HCT116 (cell line): ENCODE data around the gene CST11. TPM values are rescaled to one million over a fixed set of nuclear protein-coding genes. Genes with fewer than 3 reads are reported as not detected.

Experiments used
- ATAC-seq: fragments of 200-7000 bp; cut with Tn5 transposase; 2 replicates; pipeline ENCODE4 v1.9.1; 2020; ENCODE audit warnings: mild to moderate bottlenecking, moderate library complexity
- BruUV-seq: library from RNA; stranded (reverse); fragments of 400-500 nt; replicated peaks from 2 replicates; lab custom pipeline; 2021; lab: Mats Ljungman, UMichigan
- CTCF ChIA-PET: fragments of 300-600 bp; sonication (Branson Sonifier 250); formaldehyde crosslinking; loops from one replicate; lab custom pipeline; 2021; ENCODE audit warnings: antibody characterized with exemption; lab: Charles Lee
- POLR2A ChIA-PET: fragments of 300-600, 350-600 bp; sonication (Branson Sonifier 250); formaldehyde crosslinking; loops from one replicate; lab custom pipeline; 2021; ENCODE audit warnings: antibody characterized with exemption; lab: Charles Lee
- RAD21 ChIA-PET, 2 experiments: fragments of 300-600 bp; sonication (Branson Sonifier 250); formaldehyde crosslinking; loops; one replicate each; lab custom pipeline; 2023; ENCODE audit warnings: low total read pairs in 2 of 2; ENCODE audit not compliant: uncharacterized antibody in 2 of 2, unreplicated experiment in 2 of 2, low non-redundant PET in 1 of 2; lab: Charles Lee
- DNase-seq: peaks from one replicate; pipeline ENCODE4 v3.0.0-alpha.2; 2010; ENCODE audit warnings: low read depth, low spot score
- H2AFZ ChIP-seq: fragments of 200-600 bp; shearing (Covaris generic), sonication (generic); 2 replicates; pipeline ENCODE4 v1.6.1; 2017; ENCODE audit warnings: low read depth, mixed run types, mixed read lengths, antibody characterized with exemption, low read length; ENCODE audit not compliant: poor library complexity, severe bottlenecking
- H3K27ac ChIP-seq: 2 replicates; pipeline ENCODE4 v1.5.1; 2012; ENCODE audit warnings: low read depth, low read length
- H3K27me3 ChIP-seq: fragments of 200-600 bp; sonication (generic); 2 replicates; pipeline ENCODE4 v1.6.1; 2016; ENCODE audit warnings: mixed run types, low read length, mixed read lengths; ENCODE audit not compliant: insufficient read depth
- H3K36me3 ChIP-seq, 2 experiments: fragments of 200-500 bp in 1 of 2; fragments of 200-600 bp in 1 of 2; sonication (Bioruptor generic) in 1 of 2; sonication (generic) in 1 of 2; 2 replicates each; pipeline versions ENCODE4 v1.5.1 to v1.6.1; 2014 to 2016; ENCODE audit warnings: low read length in 2 of 2, inconsistent platforms in 1 of 2, mixed read lengths in 1 of 2, mixed run types in 1 of 2; ENCODE audit not compliant: insufficient read depth in 2 of 2, control insufficient read depth in 1 of 2
- H3K4me1 ChIP-seq, 2 experiments: fragments of 200-600 bp in 1 of 2; sonication (generic) in 1 of 2; 2 replicates each; pipeline versions ENCODE4 v1.5.1 to v1.6.1; 2012 to 2017; ENCODE audit warnings: low read length in 2 of 2, inconsistent platforms in 1 of 2, mild to moderate bottlenecking in 1 of 2, mixed read lengths in 1 of 2, mixed run types in 1 of 2, moderate library complexity in 1 of 2; ENCODE audit not compliant: insufficient read depth in 2 of 2, control insufficient read depth in 1 of 2
- H3K4me2 ChIP-seq: fragments of 200-600 bp; sonication (generic); 2 replicates; pipeline ENCODE4 v1.6.1; 2017; ENCODE audit warnings: mixed run types, low read length, mixed read lengths
- H3K4me3 ChIP-seq, 2 experiments: fragments of 200-600 bp in 1 of 2; sonication (generic) in 1 of 2; replicated peaks in 1 of 2; 2 replicates each; pipeline ENCODE4 v1.5.1; 2011 to 2016; ENCODE audit warnings: low read length in 2 of 2, control low read depth in 1 of 2, low read depth in 1 of 2, mild to moderate bottlenecking in 1 of 2, mixed read lengths in 1 of 2, mixed run types in 1 of 2
- H3K79me2 ChIP-seq: fragments of 200-600 bp; sonication (generic); 2 replicates; pipeline ENCODE4 v1.6.1; 2017; ENCODE audit warnings: mild to moderate bottlenecking, mixed run types, low read length, moderate library complexity, mixed read lengths; ENCODE audit not compliant: insufficient read depth
- H3K9ac ChIP-seq: fragments of 200-600 bp; sonication (generic); 2 replicates; pipeline ENCODE4 v1.6.1; 2016; ENCODE audit warnings: low read length, mixed read lengths
- H3K9me2 ChIP-seq: fragments of 200-600 bp; sonication (generic), shearing (Covaris generic); 2 replicates; pipeline ENCODE4 v1.6.1; 2017; ENCODE audit warnings: mixed run types, mild to moderate bottlenecking, moderate library complexity; ENCODE audit not compliant: insufficient read depth
- H3K9me3 ChIP-seq, 2 experiments: fragments of 200-500 bp in 1 of 2; fragments of 200-600 bp in 1 of 2; sonication (Bioruptor generic) in 1 of 2; sonication (generic) in 1 of 2; 2 replicates each; pipeline ENCODE4 v1.6.1; 2014 to 2017; ENCODE audit warnings: low read length in 2 of 2, mixed read lengths in 2 of 2, inconsistent platforms in 1 of 2, low read depth in 1 of 2, mild to moderate bottlenecking in 1 of 2, mixed run types in 1 of 2, moderate library complexity in 1 of 2; ENCODE audit not compliant: control insufficient read depth in 1 of 2, insufficient read depth in 1 of 2
- H4K20me1 ChIP-seq: fragments of 200-600 bp; sonication (generic), shearing (Covaris generic); 2 replicates; pipeline ENCODE4 v1.6.1; 2017; ENCODE audit warnings: mixed run types, mild to moderate bottlenecking, moderate library complexity; ENCODE audit not compliant: insufficient read depth
- CBX3 ChIP-seq: IDR thresholded peaks from 2 replicates; pipeline ENCODE4 v1.6.1; 2012; ENCODE audit warnings: low read depth
- EZH2 ChIP-seq: fragments of 200-600 bp; sonication (generic); IDR thresholded peaks from 2 replicates; pipeline ENCODE4 v1.6.1; 2017; ENCODE audit warnings: antibody characterized with exemption, mixed run types
- EZH2phosphoT487 ChIP-seq: fragments of 200-600 bp; IDR thresholded peaks from 2 replicates; pipeline ENCODE4 v1.6.1; 2018; ENCODE audit warnings: antibody characterized with exemption, borderline replicate concordance
- MAX ChIP-seq: IDR thresholded peaks from 2 replicates; pipeline ENCODE4 v1.6.1; 2012
- POLR2A ChIP-seq: IDR thresholded peaks from 2 replicates; pipeline ENCODE4 v1.7.0; 2011; ENCODE audit warnings: borderline replicate concordance; ENCODE audit not compliant: insufficient read depth, insufficient read length; ENCODE audit errors: extremely low read depth
- SRF ChIP-seq: IDR thresholded peaks from 2 replicates; pipeline ENCODE4 v1.6.1; 2012; ENCODE audit warnings: low read depth
- TCF7L2 ChIP-seq: IDR thresholded peaks from 2 replicates; pipeline ENCODE4 v1.7.0; 2011; ENCODE audit warnings: borderline replicate concordance, inconsistent platforms; ENCODE audit not compliant: insufficient read depth, insufficient read length; ENCODE audit errors: extremely low read depth
- ZFX ChIP-seq: fragments of 450-650 bp; IDR thresholded peaks from 2 replicates; pipeline ENCODE4 v1.6.1; 2017
- ZNF274 ChIP-seq: fragments of 200-500 bp; sonication (Bioruptor generic); IDR thresholded peaks from 2 replicates; pipeline ENCODE4 v1.6.1; 2014; ENCODE audit warnings: mild to moderate bottlenecking, low read depth, low read length, inconsistent platforms
- intact Hi-C: fragments of 100-400 bp; cut with micrococcal nuclease; formaldehyde crosslinking; loops from 2 replicates; pipeline ENCODE4 v1.10.0; 2022
- total RNA-seq: library from RNA; stranded (reverse); gene quantifications from one replicate; pipeline ENCODE4 v1.2.1, GENCODE V29; 2021; ENCODE audit not compliant: unreplicated experiment

CST11 gene
- total RNA-seq, 1 experiment from 2014 or later, result not detected

- ATAC-seq (no peak), DNase-seq (no peak)
- Histone ChIP-seq H3K36me3 (no peaks in the 10 kb centered on the region), H3K9me2 (no peaks in the 10 kb centered on the region), H3K27me3 (no peaks in the 10 kb centered on the region), H4K20me1 (no peaks in the 10 kb centered on the region), H2AFZ (no peak within 1 kb of the TSS), H3K9me3 (no peaks in the 10 kb centered on the region; a peak in 1 of 4 replicates), H3K79me2 (no peaks in the 10 kb centered on the region), H3K4me2 (no peak within 1 kb of the TSS), H3K9ac (no peak within 1 kb of the TSS), H3K4me3 (no peak within 1 kb of the TSS), H3K27ac (no peak within 1 kb of the TSS), H3K4me1 (no peaks in the 10 kb centered on the region)
- RAD21 ChIA-PET, result no interaction called here
- no TSS peak for BruUV-seq
- intact Hi-C loops, result no loop called here
- POLR2A ChIA-PET, result no interaction called here
- CTCF ChIA-PET, result no interaction called here
- TF ChIP-seq SRF, result no peak
- TF ChIP-seq ZFX, result no peak
- TF ChIP-seq TCF7L2, result no peak
- TF ChIP-seq MAX, result no peak
- no peak for TF ChIP-seq CBX3
- no peak for TF ChIP-seq ZNF274
- TF ChIP-seq EZH2phosphoT487, result no peak
- no peak for TF ChIP-seq POLR2A
These were observed 38.1 kb upstream of the CST11 start, which contains the start of gene CST8 for GRCh38 chr20:23490817-23491216. Gene CST8 (plus strand): TSS chr20:23491117. CDS start chr20:23491668, 551 bp downstream.

GRCh38 chr20:23488996-23489395 lies 36.3 kb upstream of the CST11 start:
- CTCF ChIA-PET, result no interaction called here
- H3K4me1 ChIP-seq, result no peaks in the 10 kb centered on the region
- no peak overlapping the region for H2AFZ ChIP-seq
- H3K79me2 ChIP-seq, result no peaks in the 10 kb centered on the region
- no peak overlapping the region for H3K9ac ChIP-seq
- H3K4me3 ChIP-seq, result no peak overlapping the region
- no peak for TF ChIP-seq EZH2
- H4K20me1 ChIP-seq, result no peaks in the 10 kb centered on the region
- no peaks in the 10 kb centered on the region for H3K27me3 ChIP-seq
- RAD21 ChIA-PET, result no interaction called here
- H3K27ac ChIP-seq, result no peak overlapping the region
- H3K4me2 ChIP-seq, result no peak overlapping the region
- H3K9me2 ChIP-seq, result no peaks in the 10 kb centered on the region
- ATAC-seq (no peak), DNase-seq (no peak)
- H3K36me3 ChIP-seq, result no peaks in the 10 kb centered on the region
- intact Hi-C loops, result no loop called here
- POLR2A ChIA-PET, result no interaction called here
- BruUV-seq, result no TSS peak
- no peaks in the 10 kb centered on the region for H3K9me3 ChIP-seq
